HCT116 (cell line): Measurements from ENCODE around the gene TYW1B. TPM values are rescaled to one million over a fixed set of nuclear protein-coding genes. Genes with fewer than 3 reads are reported as not detected.
"Not testable (repeated sequence)": the region's sequence is repeated elsewhere in the genome, so short reads cannot be mapped to it uniquely, and the experiment has no call there.

Experiments used
- ATAC-seq: fragments of 200-7000 bp; cut with Tn5 transposase; 2 replicates; pipeline ENCODE4 v1.9.1; 2020; ENCODE audit warnings: mild to moderate bottlenecking, moderate library complexity
- BruUV-seq: library from RNA; stranded (reverse); fragments of 400-500 nt; replicated peaks from 2 replicates; lab custom pipeline; 2021; lab: Mats Ljungman, UMichigan
- CTCF ChIA-PET: fragments of 300-600 bp; sonication (Branson Sonifier 250); formaldehyde crosslinking; loops from one replicate; lab custom pipeline; 2021; ENCODE audit warnings: antibody characterized with exemption; lab: Charles Lee
- POLR2A ChIA-PET: fragments of 300-600, 350-600 bp; sonication (Branson Sonifier 250); formaldehyde crosslinking; loops from one replicate; lab custom pipeline; 2021; ENCODE audit warnings: antibody characterized with exemption; lab: Charles Lee
- RAD21 ChIA-PET, 2 experiments: fragments of 300-600 bp; sonication (Branson Sonifier 250); formaldehyde crosslinking; loops; one replicate each; lab custom pipeline; 2023; ENCODE audit warnings: low total read pairs in 2 of 2; ENCODE audit not compliant: uncharacterized antibody in 2 of 2, unreplicated experiment in 2 of 2, low non-redundant PET in 1 of 2; lab: Charles Lee
- DNase-seq: peaks from one replicate; pipeline ENCODE4 v3.0.0-alpha.2; 2010; ENCODE audit warnings: low read depth, low spot score
- H2AFZ ChIP-seq: fragments of 200-600 bp; shearing (Covaris generic), sonication (generic); 2 replicates; pipeline ENCODE4 v1.6.1; 2017; ENCODE audit warnings: low read depth, mixed run types, mixed read lengths, antibody characterized with exemption, low read length; ENCODE audit not compliant: poor library complexity, severe bottlenecking
- H3K27ac ChIP-seq: 2 replicates; pipeline ENCODE4 v1.5.1; 2012; ENCODE audit warnings: low read depth, low read length
- H3K27me3 ChIP-seq: fragments of 200-600 bp; sonication (generic); 2 replicates; pipeline ENCODE4 v1.6.1; 2016; ENCODE audit warnings: mixed run types, low read length, mixed read lengths; ENCODE audit not compliant: insufficient read depth
- H3K36me3 ChIP-seq, 2 experiments: fragments of 200-500 bp in 1 of 2; fragments of 200-600 bp in 1 of 2; sonication (Bioruptor generic) in 1 of 2; sonication (generic) in 1 of 2; 2 replicates each; pipeline versions ENCODE4 v1.5.1 to v1.6.1; 2014 to 2016; ENCODE audit warnings: low read length in 2 of 2, inconsistent platforms in 1 of 2, mixed read lengths in 1 of 2, mixed run types in 1 of 2; ENCODE audit not compliant: insufficient read depth in 2 of 2, control insufficient read depth in 1 of 2
- H3K4me1 ChIP-seq, 2 experiments: fragments of 200-600 bp in 1 of 2; sonication (generic) in 1 of 2; 2 replicates each; pipeline versions ENCODE4 v1.5.1 to v1.6.1; 2012 to 2017; ENCODE audit warnings: low read length in 2 of 2, inconsistent platforms in 1 of 2, mild to moderate bottlenecking in 1 of 2, mixed read lengths in 1 of 2, mixed run types in 1 of 2, moderate library complexity in 1 of 2; ENCODE audit not compliant: insufficient read depth in 2 of 2, control insufficient read depth in 1 of 2
- H3K4me2 ChIP-seq: fragments of 200-600 bp; sonication (generic); 2 replicates; pipeline ENCODE4 v1.6.1; 2017; ENCODE audit warnings: mixed run types, low read length, mixed read lengths
- H3K4me3 ChIP-seq, 2 experiments: fragments of 200-600 bp in 1 of 2; sonication (generic) in 1 of 2; replicated peaks in 1 of 2; 2 replicates each; pipeline ENCODE4 v1.5.1; 2011 to 2016; ENCODE audit warnings: low read length in 2 of 2, control low read depth in 1 of 2, low read depth in 1 of 2, mild to moderate bottlenecking in 1 of 2, mixed read lengths in 1 of 2, mixed run types in 1 of 2
- H3K79me2 ChIP-seq: fragments of 200-600 bp; sonication (generic); 2 replicates; pipeline ENCODE4 v1.6.1; 2017; ENCODE audit warnings: mild to moderate bottlenecking, mixed run types, low read length, moderate library complexity, mixed read lengths; ENCODE audit not compliant: insufficient read depth
- H3K9ac ChIP-seq: fragments of 200-600 bp; sonication (generic); 2 replicates; pipeline ENCODE4 v1.6.1; 2016; ENCODE audit warnings: low read length, mixed read lengths
- H3K9me2 ChIP-seq: fragments of 200-600 bp; sonication (generic), shearing (Covaris generic); 2 replicates; pipeline ENCODE4 v1.6.1; 2017; ENCODE audit warnings: mixed run types, mild to moderate bottlenecking, moderate library complexity; ENCODE audit not compliant: insufficient read depth
- H3K9me3 ChIP-seq, 2 experiments: fragments of 200-500 bp in 1 of 2; fragments of 200-600 bp in 1 of 2; sonication (Bioruptor generic) in 1 of 2; sonication (generic) in 1 of 2; 2 replicates each; pipeline ENCODE4 v1.6.1; 2014 to 2017; ENCODE audit warnings: low read length in 2 of 2, mixed read lengths in 2 of 2, inconsistent platforms in 1 of 2, low read depth in 1 of 2, mild to moderate bottlenecking in 1 of 2, mixed run types in 1 of 2, moderate library complexity in 1 of 2; ENCODE audit not compliant: control insufficient read depth in 1 of 2, insufficient read depth in 1 of 2
- H4K20me1 ChIP-seq: fragments of 200-600 bp; sonication (generic), shearing (Covaris generic); 2 replicates; pipeline ENCODE4 v1.6.1; 2017; ENCODE audit warnings: mixed run types, mild to moderate bottlenecking, moderate library complexity; ENCODE audit not compliant: insufficient read depth
- CEBPB ChIP-seq: IDR thresholded peaks from 2 replicates; pipeline ENCODE4 v1.6.1; 2012; ENCODE audit warnings: low read depth
- EZH2phosphoT487 ChIP-seq: fragments of 200-600 bp; IDR thresholded peaks from 2 replicates; pipeline ENCODE4 v1.6.1; 2018; ENCODE audit warnings: antibody characterized with exemption, borderline replicate concordance
- SRF ChIP-seq: IDR thresholded peaks from 2 replicates; pipeline ENCODE4 v1.6.1; 2012; ENCODE audit warnings: low read depth
- YY1 ChIP-seq: IDR thresholded peaks from 2 replicates; pipeline ENCODE4 v1.6.1; 2011; ENCODE audit warnings: low read length, low read depth, moderate library complexity, mild to moderate bottlenecking; ENCODE audit not compliant: insufficient replicate concordance; ENCODE audit errors: extremely low read depth
- ZFX ChIP-seq: fragments of 450-650 bp; IDR thresholded peaks from 2 replicates; pipeline ENCODE4 v1.6.1; 2017
- ZNF274 ChIP-seq: fragments of 200-500 bp; sonication (Bioruptor generic); IDR thresholded peaks from 2 replicates; pipeline ENCODE4 v1.6.1; 2014; ENCODE audit warnings: mild to moderate bottlenecking, low read depth, low read length, inconsistent platforms
- intact Hi-C: fragments of 100-400 bp; cut with micrococcal nuclease; formaldehyde crosslinking; loops from 2 replicates; pipeline ENCODE4 v1.10.0; 2022
- total RNA-seq: library from RNA; stranded (reverse); gene quantifications from one replicate; pipeline ENCODE4 v1.2.1, GENCODE V29; 2021; ENCODE audit not compliant: unreplicated experiment

Gene TYW1B
- total RNA-seq, 1 experiment from 2014 or later, result 2.4 TPM

GRCh38 chr7:72753781-72754180 lies 74.2 kb downstream of the TYW1B start:
- Histone ChIP-seq H4K20me1 (no peaks in the 10 kb centered on the region), H3K36me3 (no peaks in the 10 kb centered on the region), H3K79me2 (no peaks in the 10 kb centered on the region), H3K9me2 (no peaks in the 10 kb centered on the region), H3K9me3 (no peaks in the 10 kb centered on the region), H3K4me1 (no peaks in the 10 kb centered on the region), H3K4me2 (no peak overlapping the region), H3K27ac (no peak overlapping the region), H3K27me3 (no peaks in the 10 kb centered on the region), H3K9ac (no peak overlapping the region), H2AFZ (no peak overlapping the region), H3K4me3 (no peak overlapping the region)
- CTCF ChIA-PET, result no interaction called here
- ATAC-seq, result no peak
- intact Hi-C loops, result no loop called here
- DNase-seq, result no peak
- TF ChIP-seq YY1 (no peak), CEBPB (no peak), ZNF274 (no peak), SRF (no peak), ZFX (no peak), EZH2phosphoT487 (no peak)
- RAD21 ChIA-PET, result no interaction called here
- POLR2A ChIA-PET, result no interaction called here
- no TSS peak for BruUV-seq

GRCh38 chr7:72753229-72753628 lies 74.8 kb downstream of the TYW1B start:
- H3K4me1 ChIP-seq, H3K9me3 ChIP-seq, H3K79me2 ChIP-seq, H3K4me3 ChIP-seq, H3K4me2 ChIP-seq, intact Hi-C loops, H2AFZ ChIP-seq, POLR2A ChIA-PET, RAD21 ChIA-PET, DNase-seq, H3K9me2 ChIP-seq, H4K20me1 ChIP-seq, H3K27ac ChIP-seq, H3K27me3 ChIP-seq, ATAC-seq, CTCF ChIA-PET, H3K36me3 ChIP-seq, BruUV-seq, H3K9ac ChIP-seq: not testable (repeated sequence)
